RWPE2 (cell line): ENCODE data around the gene NF1.
"Not testable (repeated sequence)": the region's sequence is repeated elsewhere in the genome, so short reads cannot be mapped to it uniquely, and the experiment has no call there.

Source experiments
- ATAC-seq: fragments of 200-7000 bp; cut with Tn5 transposase; 3 replicates; pipeline ENCODE4 v1.9.1; 2021; ENCODE audit warnings: low read depth
- DNase-seq: peaks from one replicate; pipeline ENCODE4 v3.0.0-alpha.2; 2020; ENCODE audit warnings: low spot score
- H3K27ac ChIP-seq: fragments of 450-650 bp; 2 replicates; pipeline ENCODE4 v1.5.1; 2017; ENCODE audit warnings: mild to moderate bottlenecking; ENCODE audit not compliant: poor library complexity, severe bottlenecking
- H3K27me3 ChIP-seq: fragments of 250-450 bp; sonication (Bioruptor Pico); 2 replicates; pipeline ENCODE4 v1.5.1; 2021; ENCODE audit warnings: mild to moderate bottlenecking, moderate library complexity; ENCODE audit not compliant: insufficient read depth, poor library complexity, severe bottlenecking
- H3K36me3 ChIP-seq: fragments of 250-450 bp; sonication (Bioruptor Pico); 2 replicates; pipeline ENCODE4 v1.5.1; 2020; ENCODE audit warnings: low read depth, mild to moderate bottlenecking, moderate library complexity
- H3K4me1 ChIP-seq: fragments of 250-450 bp; sonication (Bioruptor Pico); 2 replicates; pipeline ENCODE4 v1.5.1; 2021; ENCODE audit warnings: mild to moderate bottlenecking, moderate library complexity; ENCODE audit not compliant: insufficient read depth, poor library complexity, severe bottlenecking
- H3K4me3 ChIP-seq: fragments of 250-450 bp; sonication (Bioruptor Pico); 2 replicates; pipeline ENCODE4 v1.5.1; 2021; ENCODE audit warnings: mild to moderate bottlenecking, moderate library complexity; ENCODE audit not compliant: severe bottlenecking
- H3K9me3 ChIP-seq: fragments of 250-450 bp; sonication (Bioruptor Pico); 2 replicates; pipeline ENCODE4 v1.5.1; 2021; ENCODE audit warnings: mild to moderate bottlenecking, moderate library complexity; ENCODE audit not compliant: severe bottlenecking
- TF ChIP-seq, protein P1 (sequence below): fragments of 450-650 bp; IDR thresholded peaks from one replicate; pipeline ENCODE4 v1.5.1; 2017; ENCODE audit warnings: mild to moderate bottlenecking, moderate library complexity; ENCODE audit not compliant: poor library complexity, severe bottlenecking

NF1 gene, protein sequence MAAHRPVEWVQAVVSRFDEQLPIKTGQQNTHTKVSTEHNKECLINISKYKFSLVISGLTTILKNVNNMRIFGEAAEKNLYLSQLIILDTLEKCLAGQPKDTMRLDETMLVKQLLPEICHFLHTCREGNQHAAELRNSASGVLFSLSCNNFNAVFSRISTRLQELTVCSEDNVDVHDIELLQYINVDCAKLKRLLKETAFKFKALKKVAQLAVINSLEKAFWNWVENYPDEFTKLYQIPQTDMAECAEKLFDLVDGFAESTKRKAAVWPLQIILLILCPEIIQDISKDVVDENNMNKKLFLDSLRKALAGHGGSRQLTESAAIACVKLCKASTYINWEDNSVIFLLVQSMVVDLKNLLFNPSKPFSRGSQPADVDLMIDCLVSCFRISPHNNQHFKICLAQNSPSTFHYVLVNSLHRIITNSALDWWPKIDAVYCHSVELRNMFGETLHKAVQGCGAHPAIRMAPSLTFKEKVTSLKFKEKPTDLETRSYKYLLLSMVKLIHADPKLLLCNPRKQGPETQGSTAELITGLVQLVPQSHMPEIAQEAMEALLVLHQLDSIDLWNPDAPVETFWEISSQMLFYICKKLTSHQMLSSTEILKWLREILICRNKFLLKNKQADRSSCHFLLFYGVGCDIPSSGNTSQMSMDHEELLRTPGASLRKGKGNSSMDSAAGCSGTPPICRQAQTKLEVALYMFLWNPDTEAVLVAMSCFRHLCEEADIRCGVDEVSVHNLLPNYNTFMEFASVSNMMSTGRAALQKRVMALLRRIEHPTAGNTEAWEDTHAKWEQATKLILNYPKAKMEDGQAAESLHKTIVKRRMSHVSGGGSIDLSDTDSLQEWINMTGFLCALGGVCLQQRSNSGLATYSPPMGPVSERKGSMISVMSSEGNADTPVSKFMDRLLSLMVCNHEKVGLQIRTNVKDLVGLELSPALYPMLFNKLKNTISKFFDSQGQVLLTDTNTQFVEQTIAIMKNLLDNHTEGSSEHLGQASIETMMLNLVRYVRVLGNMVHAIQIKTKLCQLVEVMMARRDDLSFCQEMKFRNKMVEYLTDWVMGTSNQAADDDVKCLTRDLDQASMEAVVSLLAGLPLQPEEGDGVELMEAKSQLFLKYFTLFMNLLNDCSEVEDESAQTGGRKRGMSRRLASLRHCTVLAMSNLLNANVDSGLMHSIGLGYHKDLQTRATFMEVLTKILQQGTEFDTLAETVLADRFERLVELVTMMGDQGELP (N-terminal part only)

DNA sequence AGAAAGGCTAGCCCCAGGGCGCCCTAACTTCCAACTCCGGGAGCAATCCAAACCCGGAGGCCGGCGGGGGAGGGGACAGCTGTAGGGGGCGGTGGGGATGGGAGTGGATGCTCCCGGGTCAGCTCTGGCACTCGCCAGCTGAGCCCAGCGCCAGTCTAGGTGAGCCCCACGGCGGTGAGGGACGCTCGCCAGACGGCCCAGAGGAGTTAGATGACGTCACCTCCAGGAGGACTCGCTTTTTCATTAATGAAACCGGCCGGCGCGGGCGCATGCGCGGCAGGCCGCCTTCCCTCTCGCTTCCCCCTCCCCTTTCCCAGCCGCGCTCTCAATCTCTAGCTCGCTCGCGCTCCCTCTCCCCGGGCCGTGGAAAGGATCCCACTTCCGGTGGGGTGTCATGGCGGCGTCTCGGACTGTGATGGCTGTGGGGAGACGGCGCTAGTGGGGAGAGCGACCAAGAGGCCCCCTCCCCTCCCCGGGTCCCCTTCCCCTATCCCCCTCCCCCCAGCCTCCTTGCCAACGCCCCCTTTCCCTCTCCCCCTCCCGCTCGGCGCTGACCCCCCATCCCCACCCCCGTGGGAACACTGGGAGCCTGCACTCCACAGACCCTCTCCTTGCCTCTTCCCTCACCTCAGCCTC is at the start of gene NF1:
Gene NF1 (plus strand): TSS at position 378 of the 636 bp plus-strand sequence. CDS start 333 bp downstream, outside the sequence.
- H3K27ac ChIP-seq = peak within 1 kb of the TSS; percentile 93
- ATAC-seq (peak; percentile 87), DNase-seq (peak; percentile 96)

DNA sequence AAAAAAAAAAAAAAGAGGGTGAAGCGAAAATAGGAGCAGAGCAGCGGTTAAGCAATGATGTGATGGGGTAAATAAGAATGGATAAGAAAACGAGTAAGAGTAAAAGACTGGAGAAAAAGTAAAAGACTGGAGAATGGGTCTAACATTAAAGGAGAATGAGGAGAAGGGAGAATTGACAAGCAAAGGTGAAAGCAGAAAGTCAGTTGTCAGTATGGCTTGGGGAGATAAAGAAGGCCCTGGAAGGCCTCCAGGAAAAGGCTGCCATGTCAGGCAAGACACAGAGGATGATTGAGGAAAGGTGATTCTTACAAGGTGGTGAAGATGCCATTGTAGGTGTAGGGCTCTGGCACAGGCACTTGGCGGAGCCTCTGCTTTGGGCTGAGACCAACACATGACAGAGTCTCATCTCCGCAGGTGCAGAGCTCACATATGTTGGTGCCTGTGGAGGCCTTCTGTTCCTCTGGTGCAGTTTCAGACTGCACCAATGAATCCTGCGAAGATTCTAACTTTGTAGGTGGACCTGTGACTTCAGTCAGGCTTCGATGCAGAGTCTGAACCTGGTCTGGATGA is 47.8 kb upstream of the NF1 start:
- DNase-seq, H3K27ac ChIP-seq, H3K9me3 ChIP-seq, H3K27me3 ChIP-seq, H3K4me3 ChIP-seq, H3K4me1 ChIP-seq, ATAC-seq, H3K36me3 ChIP-seq: not testable (repeated sequence)

More for the DNA sequence above, at the start of gene NF1:
- H3K27me3 ChIP-seq = no peaks in the 10 kb centered on the region
- TF ChIP-seq, protein P1, sequence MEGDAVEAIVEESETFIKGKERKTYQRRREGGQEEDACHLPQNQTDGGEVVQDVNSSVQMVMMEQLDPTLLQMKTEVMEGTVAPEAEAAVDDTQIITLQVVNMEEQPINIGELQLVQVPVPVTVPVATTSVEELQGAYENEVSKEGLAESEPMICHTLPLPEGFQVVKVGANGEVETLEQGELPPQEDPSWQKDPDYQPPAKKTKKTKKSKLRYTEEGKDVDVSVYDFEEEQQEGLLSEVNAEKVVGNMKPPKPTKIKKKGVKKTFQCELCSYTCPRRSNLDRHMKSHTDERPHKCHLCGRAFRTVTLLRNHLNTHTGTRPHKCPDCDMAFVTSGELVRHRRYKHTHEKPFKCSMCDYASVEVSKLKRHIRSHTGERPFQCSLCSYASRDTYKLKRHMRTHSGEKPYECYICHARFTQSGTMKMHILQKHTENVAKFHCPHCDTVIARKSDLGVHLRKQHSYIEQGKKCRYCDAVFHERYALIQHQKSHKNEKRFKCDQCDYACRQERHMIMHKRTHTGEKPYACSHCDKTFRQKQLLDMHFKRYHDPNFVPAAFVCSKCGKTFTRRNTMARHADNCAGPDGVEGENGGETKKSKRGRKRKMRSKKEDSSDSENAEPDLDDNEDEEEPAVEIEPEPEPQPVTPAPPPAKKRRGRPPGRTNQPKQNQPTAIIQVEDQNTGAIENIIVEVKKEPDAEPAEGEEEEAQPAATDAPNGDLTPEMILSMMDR = no peak
- peak within 1 kb of the TSS; percentile 71 for H3K4me3 ChIP-seq
- no peaks in the 10 kb centered on the region; the same call in 1 of the 2 replicates for H3K36me3 ChIP-seq
- peaks cover 6% of the 10 kb centered on the region for H3K4me1 ChIP-seq
- no peaks in the 10 kb centered on the region for H3K9me3 ChIP-seq

DNA sequence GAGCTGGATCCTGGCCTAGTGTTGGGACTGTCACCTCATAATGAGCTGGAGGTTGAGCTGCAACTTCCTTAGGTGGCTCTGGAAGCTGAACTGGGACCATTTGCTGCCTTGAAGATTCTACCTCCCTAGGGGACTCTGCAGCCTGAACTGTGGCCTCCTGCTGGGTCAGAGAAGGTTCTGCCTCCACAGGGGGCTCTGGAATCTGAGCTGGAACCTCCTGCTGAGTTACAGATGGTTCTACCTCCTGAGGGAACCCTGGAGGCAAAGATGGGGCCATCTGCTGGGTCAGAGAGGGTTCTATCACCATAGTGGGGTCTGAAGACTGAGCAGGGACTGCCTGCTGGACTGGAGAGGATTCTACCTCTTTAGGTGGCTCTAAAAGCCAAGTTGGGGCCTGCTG is 46.6 kb upstream of the NF1 start:
- ATAC-seq (no peak), DNase-seq (no peak)
- no peak overlapping the region for H3K27ac ChIP-seq
- H3K9me3 ChIP-seq = peaks cover 2% of the 10 kb centered on the region
- peaks cover 15% of the 10 kb centered on the region for H3K4me1 ChIP-seq
- no peaks in the 10 kb centered on the region for H3K27me3 ChIP-seq
- no peak overlapping the region for H3K4me3 ChIP-seq
- no peaks in the 10 kb centered on the region for H3K36me3 ChIP-seq
- TF ChIP-seq, protein P1 = no peak

DNA sequence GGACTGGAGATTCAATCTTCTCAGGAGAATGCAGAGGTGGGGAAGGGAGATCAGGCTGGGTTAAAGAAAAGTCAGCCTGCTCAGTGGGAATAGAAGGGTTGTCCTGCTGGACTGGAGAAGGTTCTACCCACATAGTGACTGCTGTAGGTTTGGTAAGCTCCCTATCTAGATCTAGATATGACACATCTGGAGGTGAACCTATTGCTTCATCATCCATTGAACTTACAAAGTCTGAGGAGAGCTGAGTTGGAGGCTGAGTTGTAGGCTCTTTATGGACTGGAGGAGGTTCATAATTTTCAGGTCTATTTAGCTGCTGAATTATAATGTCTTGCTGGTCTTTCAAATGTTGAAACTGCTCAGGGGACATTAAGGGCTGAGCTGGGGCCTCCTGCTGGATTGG is 46.0 kb upstream of the NF1 start:
- Histone ChIP-seq H3K9me3 (peaks cover 2% of the 10 kb centered on the region), H3K36me3 (no peaks in the 10 kb centered on the region), H3K4me3 (no peak overlapping the region), H3K27me3 (no peaks in the 10 kb centered on the region), H3K4me1 (peaks cover 16% of the 10 kb centered on the region), H3K27ac (no peak overlapping the region)
- ATAC-seq (no peak), DNase-seq (no peak)
- TF ChIP-seq, protein P1 = no peak
